ENCODE results near the gene SLU7.

The SLU7 gene

GRCh38 chr5:160354666-160355065, 64.2 kb downstream of the SLU7 start:
- no peak overlapping the region for H3K4me3 ChIP-seq (ENCODE audit: extremely low read depth, insufficient read depth, low read length, poor library complexity, severe bottlenecking)
- H3K36me3 ChIP-seq (ENCODE audit: control insufficient read depth, insufficient read depth, low read length): no peaks in the 10 kb centered on the region
- 92 to 96% methylated on average over 13 of the region's 14 CpGs for WGBS, 2 experiments (ENCODE audit: insufficient coverage in 2 of 2)
- no peak overlapping the region for H3K27ac ChIP-seq (ENCODE audit: low read depth, low read length, severe bottlenecking)
- peaks cover 1% of the 10 kb centered on the region for H3K4me1 ChIP-seq (ENCODE audit: control insufficient read depth, insufficient read depth, low read length, poor library complexity, severe bottlenecking)
- H3K9me3 ChIP-seq (ENCODE audit: control insufficient read depth, low read length): no peaks in the 10 kb centered on the region

GRCh38 chr5:160353379-160353778, 65.5 kb downstream of the SLU7 start:
- Histone ChIP-seq H3K9me3 (ENCODE audit: control insufficient read depth, low read length) (no peaks in the 10 kb centered on the region), H3K4me1 (ENCODE audit: control insufficient read depth, insufficient read depth, low read length, poor library complexity, severe bottlenecking) (no peaks in the 10 kb centered on the region), H3K36me3 (ENCODE audit: control insufficient read depth, insufficient read depth, low read length) (no peaks in the 10 kb centered on the region), H3K4me3 (ENCODE audit: extremely low read depth, insufficient read depth, low read length, poor library complexity, severe bottlenecking) (no peak overlapping the region), H3K27ac (ENCODE audit: low read depth, low read length, severe bottlenecking) (no peak overlapping the region)
- WGBS, 2 experiments (ENCODE audit: insufficient coverage in 2 of 2): 98 to 100% methylated on average over 3 to 4 of the region's 8 CpGs

GRCh38 chr5:160352308-160352707, 66.6 kb downstream of the SLU7 start:
- Histone ChIP-seq H3K27ac (ENCODE audit: low read depth, low read length, severe bottlenecking) (no peak overlapping the region), H3K9me3 (ENCODE audit: control insufficient read depth, low read length) (no peaks in the 10 kb centered on the region), H3K4me3 (ENCODE audit: extremely low read depth, insufficient read depth, low read length, poor library complexity, severe bottlenecking) (no peak overlapping the region), H3K36me3 (ENCODE audit: control insufficient read depth, insufficient read depth, low read length) (no peaks in the 10 kb centered on the region), H3K4me1 (ENCODE audit: control insufficient read depth, insufficient read depth, low read length, poor library complexity, severe bottlenecking) (no peaks in the 10 kb centered on the region)
- 100% methylated on average over 2 of the region's 4 CpGs; no CpG with 5 or more reads in 1 of the 2 experiments for WGBS, 2 experiments (ENCODE audit: insufficient coverage in 2 of 2)

Measured in mesodermal cell (in vitro differentiated cells).